Endodermal cell (in vitro differentiated cells): ENCODE measurements around the gene CATSPERD. TPM values are rescaled to one million over a fixed set of nuclear protein-coding genes. Genes with fewer than 3 reads are reported as not detected.
"Not testable (repeated sequence)": the region's sequence is repeated elsewhere in the genome, so short reads cannot be mapped to it uniquely, and the experiment has no call there.

ENCODE experiments used
- DNase-seq: peaks from one replicate; pipeline ENCODE4 v3.0.0-alpha.2; 2017
- H3K27ac ChIP-seq: 2 replicates; pipeline ENCODE4 v1.5.1; 2013; ENCODE audit warnings: mild to moderate bottlenecking, low read depth, low read length, moderate library complexity
- H3K27me3 ChIP-seq: 2 replicates; pipeline ENCODE4 v1.6.1; 2013; ENCODE audit warnings: mild to moderate bottlenecking, low read length, moderate library complexity; ENCODE audit not compliant: insufficient read depth, control insufficient read depth, poor library complexity, severe bottlenecking
- H3K36me3 ChIP-seq: 2 replicates; pipeline ENCODE4 v1.7.0; 2013; ENCODE audit warnings: mild to moderate bottlenecking, low read length, moderate library complexity; ENCODE audit not compliant: control insufficient read depth, insufficient read depth
- H3K4me1 ChIP-seq: one replicate; pipeline ENCODE4 v1.7.0; 2013; ENCODE audit warnings: low read length; ENCODE audit not compliant: control insufficient read depth, insufficient read depth
- H3K4me3 ChIP-seq: 2 replicates; pipeline ENCODE4 v1.5.1; 2013; ENCODE audit warnings: mild to moderate bottlenecking, low read length, moderate library complexity
- H3K9ac ChIP-seq: 2 replicates; pipeline ENCODE4 v1.6.1; 2013; ENCODE audit warnings: mild to moderate bottlenecking, low read length, moderate library complexity; ENCODE audit not compliant: poor library complexity, severe bottlenecking; ENCODE audit errors: extremely low read depth
- H3K9me3 ChIP-seq: 2 replicates; pipeline ENCODE4 v1.6.1; 2013; ENCODE audit warnings: mild to moderate bottlenecking, low read length, moderate library complexity; ENCODE audit not compliant: control insufficient read depth
- H3K27ac Mint-ChIP-seq: 2 replicates; pipeline ENCODE4 v1.8.0; 2020; ENCODE audit warnings: mixed read lengths
- H3K27me3 Mint-ChIP-seq: 2 replicates; pipeline ENCODE4 v1.8.0; 2021; ENCODE audit warnings: mild to moderate bottlenecking, mixed read lengths; ENCODE audit not compliant: insufficient read depth
- H3K36me3 Mint-ChIP-seq: 2 replicates; pipeline ENCODE4 v1.8.0; 2020; ENCODE audit warnings: low read depth, mixed read lengths
- H3K4me1 Mint-ChIP-seq: 2 replicates; pipeline ENCODE4 v1.8.0; 2020; ENCODE audit warnings: mixed read lengths
- H3K4me3 Mint-ChIP-seq: 2 replicates; pipeline ENCODE4 v1.8.0; 2020; ENCODE audit warnings: mild to moderate bottlenecking, moderate library complexity, mixed read lengths
- H3K9me3 Mint-ChIP-seq: 2 replicates; pipeline ENCODE4 v1.8.0; 2020; ENCODE audit warnings: mild to moderate bottlenecking, mixed read lengths
- CTCF ChIP-seq: fragments of 200-600 bp; sonication (generic); conservative IDR thresholded peaks from 2 replicates; pipeline ENCODE4 v1.5.0; 2021; ENCODE audit warnings: antibody characterized with exemption, mild to moderate bottlenecking
- WGBS, 2 experiments: methylation state at CpG; one replicate each; pipeline versions ENCODE4 v1.1.5 to v1.1.7; 2013; ENCODE audit warnings: missing lambda C conversion rate in 2 of 2, mixed read lengths in 1 of 2; ENCODE audit not compliant: insufficient coverage in 1 of 2, insufficient read length in 1 of 2; 5-methylcytosine and 5-hydroxymethylcytosine counted together
- total RNA-seq, 2 donors: library from RNA; stranded (reverse); fragmentation: NEBNext Ultra II Directional in 1 of 2; extraction: Animal tissue kit (Norgen Biotek cat#: 25700) in 1 of 2; gene quantifications; 2 replicates in 1 of 2; 3 replicates in 1 of 2; pipeline ENCODE4 v1.2.1, GENCODE V29; 2021

The CATSPERD gene
- total RNA-seq, 2 donors from 2014 or later, result not detected

DNA sequence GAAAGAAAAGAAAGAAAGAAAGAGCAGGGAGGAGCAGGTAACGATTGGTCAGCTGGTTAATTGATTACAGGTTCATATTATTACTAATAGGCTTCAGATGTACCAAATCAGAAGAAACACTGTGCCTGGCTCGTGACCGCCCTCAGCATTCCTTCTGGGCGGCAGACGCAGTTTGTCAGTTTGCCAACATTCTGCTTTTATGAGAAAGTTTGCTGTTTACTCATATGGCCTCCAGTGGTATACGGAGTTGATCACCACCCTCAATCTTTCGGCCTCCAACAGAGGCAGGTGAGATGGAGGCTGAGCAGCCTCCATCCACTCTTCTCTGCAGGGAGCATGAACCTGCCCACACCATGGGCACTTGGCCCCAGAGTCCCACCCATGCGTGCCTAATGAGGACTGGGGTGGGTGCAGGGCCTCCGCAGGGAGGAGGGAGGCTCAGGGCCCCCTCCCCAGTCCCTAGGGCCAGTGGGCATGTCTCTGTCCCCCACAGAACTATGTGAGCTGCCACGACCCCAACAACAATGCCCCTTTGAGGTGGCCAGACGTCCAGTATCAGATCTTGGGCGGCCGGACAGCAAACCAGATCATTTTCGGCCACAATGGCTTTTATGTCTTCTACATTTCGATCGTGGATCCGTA lies 55.4 kb downstream of the CATSPERD start:
- H3K9me3 ChIP-seq, result no peaks in the 10 kb centered on the region
- no peak for TF ChIP-seq CTCF
- no peaks in the 10 kb centered on the region for H3K36me3 ChIP-seq
- H3K9ac ChIP-seq, result no peak overlapping the region
- no peaks in the 10 kb centered on the region for H3K4me1 Mint-ChIP-seq
- no peak overlapping the region for H3K4me3 ChIP-seq
- no peaks in the 10 kb centered on the region for H3K36me3 Mint-ChIP-seq
- DNase-seq, result no peak
- no peaks in the 10 kb centered on the region for H3K27me3 ChIP-seq
- H3K27me3 Mint-ChIP-seq, result peaks cover 9% of the 10 kb centered on the region
- 92 to 94% methylated on average over 10 to 16 of the region's 17 CpGs for WGBS, 2 experiments
- H3K4me1 ChIP-seq, result no peaks in the 10 kb centered on the region
- H3K9me3 Mint-ChIP-seq, result no peaks in the 10 kb centered on the region
- no peak overlapping the region for H3K27ac ChIP-seq
- no peak overlapping the region for H3K4me3 Mint-ChIP-seq
- H3K27ac Mint-ChIP-seq, result no peak overlapping the region

DNA sequence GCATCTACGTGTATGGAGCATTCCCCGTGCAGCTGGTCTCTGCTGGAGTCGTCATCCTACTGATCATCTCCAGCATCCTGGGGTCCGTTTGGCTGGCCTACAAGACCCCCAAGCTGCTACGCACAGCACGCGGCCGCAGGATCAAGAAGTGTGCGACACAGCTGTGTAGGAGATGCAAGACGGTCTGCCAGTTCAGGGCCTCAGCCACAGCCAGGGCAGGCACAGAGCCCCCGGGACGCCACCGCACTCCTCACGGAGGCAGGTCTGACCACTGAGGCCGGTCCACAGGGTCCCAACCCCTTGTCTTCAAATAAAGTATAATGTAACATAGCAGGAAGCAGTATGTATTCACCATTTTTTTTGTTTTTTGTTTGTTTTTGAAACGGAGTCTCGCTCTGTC lies 58.0 kb downstream of the CATSPERD start:
- Histone ChIP-seq H3K9me3 (no peaks in the 10 kb centered on the region), H3K36me3 (no peaks in the 10 kb centered on the region), H3K4me3 (no peak overlapping the region), H3K27ac (no peak overlapping the region), H3K27me3 (no peaks in the 10 kb centered on the region), H3K4me1 (no peaks in the 10 kb centered on the region), H3K9ac (no peak overlapping the region)
- Mint-ChIP-seq H3K27me3 (peaks cover 6% of the 10 kb centered on the region), H3K4me1 (no peaks in the 10 kb centered on the region), H3K4me3 (no peak overlapping the region), H3K27ac (no peak overlapping the region), H3K36me3 (no peaks in the 10 kb centered on the region), H3K9me3 (no peaks in the 10 kb centered on the region)
- WGBS, 2 experiments, result 94 to 100% methylated on average over 10 to 17 of the region's 17 CpGs
- DNase-seq, result no peak
- TF ChIP-seq CTCF, result no peak

GRCh38 chr19:5780916-5781315 lies 60.5 kb downstream of the CATSPERD start:
- H3K9ac ChIP-seq, H3K27ac Mint-ChIP-seq, H3K4me1 ChIP-seq, H3K4me1 Mint-ChIP-seq, H3K27ac ChIP-seq, H3K27me3 ChIP-seq, DNase-seq, H3K36me3 Mint-ChIP-seq, H3K4me3 ChIP-seq, H3K36me3 ChIP-seq, H3K9me3 ChIP-seq, H3K4me3 Mint-ChIP-seq, H3K9me3 Mint-ChIP-seq, H3K27me3 Mint-ChIP-seq: not testable (repeated sequence)
- WGBS, 2 experiments, result 93 to 96% methylated on average over 11 of the region's 11 CpGs

GRCh38 chr19:5782322-5782721 lies 61.9 kb downstream of the CATSPERD start:
- no peak overlapping the region for H3K9ac ChIP-seq
- H3K4me3 ChIP-seq, result no peak overlapping the region
- H3K36me3 ChIP-seq, result peaks cover 14% of the 10 kb centered on the region
- Mint-ChIP-seq H3K27ac (no peak overlapping the region), H3K4me1 (no peaks in the 10 kb centered on the region), H3K36me3 (peaks cover 14% of the 10 kb centered on the region), H3K9me3 (no peaks in the 10 kb centered on the region), H3K4me3 (no peak overlapping the region), H3K27me3 (peaks cover 1% of the 10 kb centered on the region)
- H3K4me1 ChIP-seq, result no peaks in the 10 kb centered on the region
- no peak for DNase-seq
- H3K27ac ChIP-seq, result no peak overlapping the region
- no peaks in the 10 kb centered on the region for H3K9me3 ChIP-seq
- H3K27me3 ChIP-seq, result no peaks in the 10 kb centered on the region
- TF ChIP-seq CTCF, result no peak
- WGBS, 2 experiments, result 90 to 97% methylated on average over 4 to 9 of the region's 9 CpGs
